ENCODE data around the gene DUSP15. TPM values are rescaled to one million over a fixed set of nuclear protein-coding genes. Genes with fewer than 3 reads are reported as not detected.

The DUSP15 gene
- total RNA-seq, 1 donor from 2014 or later: 13.2 TPM

- peaks cover 2% of the 10 kb centered on the region for H3K27me3 Mint-ChIP-seq
- H3K4me1 Mint-ChIP-seq (ENCODE audit: low read depth): peaks cover 3% of the 10 kb centered on the region
- no peaks in the 10 kb centered on the region for H3K36me3 Mint-ChIP-seq (ENCODE audit: insufficient read depth)
- H3K4me3 Mint-ChIP-seq (ENCODE audit: low read depth): no peak overlapping the region
- no peaks in the 10 kb centered on the region for H3K9me3 Mint-ChIP-seq (ENCODE audit: low read depth)
- no peak overlapping the region for H3K27ac Mint-ChIP-seq
- DNase-seq (ENCODE audit: low spot score, unreplicated experiment): no peak
- no peak for TF ChIP-seq CTCF (IDR thresholded peaks at IDR 0.05; ENCODE audit: unreplicated experiment)
These were observed 29.2 kb downstream of the DUSP15 start for GRCh38 chr20:31840906-31841816.

- no peaks in the 10 kb centered on the region for H3K36me3 Mint-ChIP-seq (ENCODE audit: insufficient read depth)
- peaks cover 2% of the 10 kb centered on the region for H3K27me3 Mint-ChIP-seq
- H3K4me3 Mint-ChIP-seq (ENCODE audit: low read depth): no peak overlapping the region
- TF ChIP-seq CTCF (IDR thresholded peaks at IDR 0.05; ENCODE audit: unreplicated experiment): no peak
- H3K4me1 Mint-ChIP-seq (ENCODE audit: low read depth): peaks cover 4% of the 10 kb centered on the region
- H3K27ac Mint-ChIP-seq: no peak overlapping the region
- H3K9me3 Mint-ChIP-seq (ENCODE audit: low read depth): no peaks in the 10 kb centered on the region
- no peak for DNase-seq (ENCODE audit: low spot score, unreplicated experiment)
These were observed 30.4 kb downstream of the DUSP15 start for GRCh38 chr20:31839782-31840487.

- H3K4me1 Mint-ChIP-seq (ENCODE audit: low read depth): peaks cover 9% of the 10 kb centered on the region
- H3K4me3 Mint-ChIP-seq (ENCODE audit: low read depth): no peak overlapping the region
- peaks cover 2% of the 10 kb centered on the region for H3K27me3 Mint-ChIP-seq
- no peak overlapping the region for H3K27ac Mint-ChIP-seq
- DNase-seq (ENCODE audit: low spot score, unreplicated experiment): no peak
- TF ChIP-seq CTCF (IDR thresholded peaks at IDR 0.05; ENCODE audit: unreplicated experiment): no peak
- H3K9me3 Mint-ChIP-seq (ENCODE audit: low read depth): no peaks in the 10 kb centered on the region
- H3K36me3 Mint-ChIP-seq (ENCODE audit: insufficient read depth): no peaks in the 10 kb centered on the region
These were observed 31.6 kb downstream of the DUSP15 start for GRCh38 chr20:31838646-31839292.

- Mint-ChIP-seq H3K27me3 (peaks cover 2% of the 10 kb centered on the region), H3K36me3 (ENCODE audit: insufficient read depth) (no peaks in the 10 kb centered on the region), H3K9me3 (ENCODE audit: low read depth) (no peaks in the 10 kb centered on the region), H3K27ac (no peak overlapping the region), H3K4me1 (ENCODE audit: low read depth) (peaks cover 9% of the 10 kb centered on the region), H3K4me3 (ENCODE audit: low read depth) (no peak overlapping the region)
- TF ChIP-seq CTCF (IDR thresholded peaks at IDR 0.05; ENCODE audit: unreplicated experiment): no peak
- DNase-seq (ENCODE audit: low spot score, unreplicated experiment): no peak
These were observed 32.4 kb downstream of the DUSP15 start for GRCh38 chr20:31837896-31838397.

All from progenitor cell of endocrine pancreas (in vitro differentiated cells).